CD4-positive, alpha-beta T cell (primary cell): ENCODE results near the gene TMEM187. TPM values are rescaled to one million over a fixed set of nuclear protein-coding genes. Genes with fewer than 3 reads are reported as not detected.

Experiments
- ATAC-seq: fragments of 200-7000 bp; cut with Tn5 transposase; one replicate; pipeline ENCODE4 v1.10.0; 2022; ENCODE audit warnings: mild to moderate bottlenecking; ENCODE audit not compliant: poor library complexity
- CTCF ChIA-PET: fragments of 350-600 bp; sonication (Branson Sonifier 250); formaldehyde crosslinking; loops from one replicate; lab custom pipeline; 2021; ENCODE audit warnings: antibody characterized with exemption, inconsistent platforms; lab: Charles Lee
- POLR2A ChIA-PET: fragments of 350-600 bp; sonication (Branson Sonifier 250); formaldehyde crosslinking; loops from one replicate; lab custom pipeline; 2021; ENCODE audit warnings: antibody characterized with exemption, inconsistent platforms; lab: Charles Lee
- DNase-seq, 14 experiments: peaks; one replicate each; pipeline ENCODE4 v3.0.0-alpha.2; 2013 to 2020; ENCODE audit warnings: mixed read lengths in 2 of 14
- H3K27ac ChIP-seq, 2 donors: one replicate each; pipeline versions ENCODE4 v1.5.1 to v1.7.0; 2013; ENCODE audit warnings: low read length in 2 of 2, low read depth in 1 of 2, mild to moderate bottlenecking in 1 of 2
- H3K27me3 ChIP-seq, 2 experiments: 1 replicate in 1 of 2; 2 replicates in 1 of 2; pipeline versions ENCODE4 v1.6.1 to v1.7.0; 2013; ENCODE audit warnings: low read length in 2 of 2, control low read depth in 1 of 2, mild to moderate bottlenecking in 1 of 2, moderate library complexity in 1 of 2; ENCODE audit not compliant: insufficient read depth in 2 of 2, control insufficient read depth in 1 of 2
- H3K36me3 ChIP-seq: one replicate; pipeline ENCODE4 v1.6.1; 2013; ENCODE audit warnings: low read length, control low read depth; ENCODE audit not compliant: insufficient read depth
- H3K4me1 ChIP-seq: one replicate; pipeline ENCODE4 v1.6.1; 2013; ENCODE audit warnings: low read length, control low read depth; ENCODE audit not compliant: insufficient read depth
- H3K4me3 ChIP-seq: one replicate; pipeline ENCODE4 v1.5.1; 2013; ENCODE audit warnings: mild to moderate bottlenecking, low read length, moderate library complexity
- H3K9me3 ChIP-seq, 2 experiments: 1 replicate in 1 of 2; 2 replicates in 1 of 2; pipeline versions ENCODE4 v1.6.1 to v1.7.0; 2013; ENCODE audit warnings: low read length in 2 of 2, mild to moderate bottlenecking in 2 of 2, control low read depth in 1 of 2, moderate library complexity in 1 of 2; ENCODE audit not compliant: control insufficient read depth in 1 of 2, insufficient read depth in 1 of 2
- H3K27ac Mint-ChIP-seq: one replicate; pipeline ENCODE4 v1.8.0; 2020; ENCODE audit warnings: mixed read lengths
- H3K27me3 Mint-ChIP-seq: one replicate; pipeline ENCODE4 v1.8.0; 2021; ENCODE audit warnings: mixed read lengths
- H3K36me3 Mint-ChIP-seq: one replicate; pipeline ENCODE4 v1.8.0; 2021; ENCODE audit warnings: low read depth, mixed read lengths
- H3K4me1 Mint-ChIP-seq: one replicate; pipeline ENCODE4 v1.8.0; 2021; ENCODE audit warnings: low read depth, mixed read lengths
- H3K4me3 Mint-ChIP-seq: one replicate; pipeline ENCODE4 v1.8.0; 2020; ENCODE audit warnings: mild to moderate bottlenecking, mixed read lengths
- H3K9me3 Mint-ChIP-seq: one replicate; pipeline ENCODE4 v1.8.0; 2020; ENCODE audit warnings: mixed read lengths
- intact Hi-C, 2 experiments: fragments of 100-400 bp; cut with DNase I in 1 of 2; cut with micrococcal nuclease in 1 of 2; formaldehyde crosslinking; loops; one replicate each; pipeline versions ENCODE4 v1.15.1 to v1.9.0; 2023 to 2025; cut with DNase I, micrococcal nuclease
- total RNA-seq, 174 experiments: library from RNA in 2 of 174; stranded (reverse) in 2 of 174; gene quantifications; one replicate each; pipeline ENCODE4 v1.2.3 and lab custom pipeline; 2021 to 2026
- TF ChIP-seq, protein P1 (sequence below): fragments of 200-600 bp; IDR thresholded peaks from one replicate; pipeline ENCODE4 v1.8.0; 2022; ENCODE audit warnings: antibody characterized with exemption, mild to moderate bottlenecking

The TMEM187 gene
- total RNA-seq, 2 experiments from 2014 or later = 1.4 to 2.0 TPM

DNA sequence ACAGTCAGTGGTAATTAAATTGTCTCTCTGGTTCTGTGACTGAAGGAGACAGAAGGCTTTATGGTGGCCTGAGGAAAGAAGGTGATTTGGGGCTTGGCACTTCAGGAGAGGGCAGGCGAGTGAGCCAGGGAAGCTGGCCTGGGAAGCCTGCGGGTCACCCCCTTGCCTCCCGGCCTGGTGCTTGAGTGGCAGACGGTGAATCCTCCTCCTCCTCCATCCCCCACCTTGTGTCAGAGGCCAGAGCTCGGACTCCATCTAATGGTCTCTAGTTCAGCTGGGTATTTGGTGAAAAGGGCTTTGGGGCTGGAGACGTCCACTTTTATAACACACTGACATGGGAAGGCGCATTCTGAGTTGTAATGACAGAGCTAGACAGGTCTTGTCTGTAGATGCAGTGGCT, 8.7 kb downstream of the TMEM187 start:
- H3K4me1 Mint-ChIP-seq = peaks cover 52% of the 10 kb centered on the region
- no peaks in the 10 kb centered on the region for H3K9me3 Mint-ChIP-seq
- Histone ChIP-seq H3K4me3 (peak overlapping the region; percentile 21), H3K36me3 (no peaks in the 10 kb centered on the region), H3K27me3 (no peaks in the 10 kb centered on the region), H3K4me1 (peaks cover 57% of the 10 kb centered on the region), H3K27ac (peak overlapping the region; percentile 64 to 66), H3K9me3 (no peaks in the 10 kb centered on the region)
- intact Hi-C loops = loop anchor here in 1 of 2 experiments (1.0 kb wide), 1 partner anchor 8 kb away; no protein-coding TSS in a partner anchor
- no peak for ATAC-seq
- DNase-seq = no peak
- TF ChIP-seq, protein P1, sequence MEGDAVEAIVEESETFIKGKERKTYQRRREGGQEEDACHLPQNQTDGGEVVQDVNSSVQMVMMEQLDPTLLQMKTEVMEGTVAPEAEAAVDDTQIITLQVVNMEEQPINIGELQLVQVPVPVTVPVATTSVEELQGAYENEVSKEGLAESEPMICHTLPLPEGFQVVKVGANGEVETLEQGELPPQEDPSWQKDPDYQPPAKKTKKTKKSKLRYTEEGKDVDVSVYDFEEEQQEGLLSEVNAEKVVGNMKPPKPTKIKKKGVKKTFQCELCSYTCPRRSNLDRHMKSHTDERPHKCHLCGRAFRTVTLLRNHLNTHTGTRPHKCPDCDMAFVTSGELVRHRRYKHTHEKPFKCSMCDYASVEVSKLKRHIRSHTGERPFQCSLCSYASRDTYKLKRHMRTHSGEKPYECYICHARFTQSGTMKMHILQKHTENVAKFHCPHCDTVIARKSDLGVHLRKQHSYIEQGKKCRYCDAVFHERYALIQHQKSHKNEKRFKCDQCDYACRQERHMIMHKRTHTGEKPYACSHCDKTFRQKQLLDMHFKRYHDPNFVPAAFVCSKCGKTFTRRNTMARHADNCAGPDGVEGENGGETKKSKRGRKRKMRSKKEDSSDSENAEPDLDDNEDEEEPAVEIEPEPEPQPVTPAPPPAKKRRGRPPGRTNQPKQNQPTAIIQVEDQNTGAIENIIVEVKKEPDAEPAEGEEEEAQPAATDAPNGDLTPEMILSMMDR = no peak
- H3K36me3 Mint-ChIP-seq = no peaks in the 10 kb centered on the region
- CTCF ChIA-PET = interaction anchor here (0.7 to 2.6 kb wide), 3 partner anchors 9 to 24 kb away, joined by 3 to 7 read pairs (median 3); no protein-coding TSS in a partner anchor
- H3K27me3 Mint-ChIP-seq = no peaks in the 10 kb centered on the region
- H3K4me3 Mint-ChIP-seq = peak overlapping the region; percentile 73
- peak overlapping the region; percentile 99 for H3K27ac Mint-ChIP-seq
- POLR2A ChIA-PET = interaction anchor here (0.5 to 2.6 kb wide), 13 partner anchors 8 to 448 kb away, joined by 3 to 54 read pairs (median 3); partner anchors contain the start of genes ARHGAP4, ATP6AP1, BCAP31 and HCFC1

DNA sequence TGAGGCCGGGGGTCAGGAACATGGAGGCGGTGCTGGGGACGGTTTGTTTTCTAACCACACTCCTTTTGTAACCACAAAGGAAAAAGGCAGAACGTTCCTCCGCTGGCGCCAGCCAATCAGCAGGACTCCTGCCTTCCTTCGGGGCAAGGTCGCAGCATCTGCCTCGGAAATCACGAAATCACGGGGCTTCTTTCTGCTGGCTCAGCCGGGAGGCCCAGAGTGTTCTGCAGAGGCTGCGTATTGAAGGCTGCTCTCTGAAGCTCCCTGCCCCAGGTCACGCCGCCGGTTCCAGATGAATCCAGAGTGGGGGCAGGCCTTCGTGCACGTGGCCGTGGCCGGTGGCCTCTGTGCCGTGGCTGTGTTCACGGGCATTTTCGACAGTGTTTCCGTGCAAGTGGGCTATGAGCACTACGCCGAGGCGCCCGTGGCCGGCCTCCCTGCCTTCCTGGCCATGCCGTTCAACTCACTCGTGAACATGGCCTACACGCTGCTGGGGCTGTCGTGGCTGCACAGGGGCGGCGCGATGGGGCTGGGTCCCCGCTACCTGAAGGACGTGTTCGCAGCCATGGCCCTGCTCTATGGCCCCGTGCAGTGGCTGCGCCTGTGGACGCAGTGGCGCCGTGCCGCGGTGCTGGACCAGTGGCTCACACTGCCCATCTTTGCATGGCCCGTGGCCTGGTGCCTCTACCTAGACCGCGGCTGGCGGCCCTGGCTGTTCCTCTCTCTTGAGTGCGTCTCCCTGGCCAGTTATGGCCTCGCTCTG, 9.4 kb downstream of the TMEM187 start:
- POLR2A ChIA-PET = interaction anchor here (0.5 to 2.6 kb wide), 10 partner anchors 8 to 447 kb away, joined by 3 to 54 read pairs (median 4); partner anchors contain the start of genes ATP6AP1, BCAP31, HCFC1 and IRAK1
- peaks cover 52% of the 10 kb centered on the region for H3K4me1 Mint-ChIP-seq

DNA sequence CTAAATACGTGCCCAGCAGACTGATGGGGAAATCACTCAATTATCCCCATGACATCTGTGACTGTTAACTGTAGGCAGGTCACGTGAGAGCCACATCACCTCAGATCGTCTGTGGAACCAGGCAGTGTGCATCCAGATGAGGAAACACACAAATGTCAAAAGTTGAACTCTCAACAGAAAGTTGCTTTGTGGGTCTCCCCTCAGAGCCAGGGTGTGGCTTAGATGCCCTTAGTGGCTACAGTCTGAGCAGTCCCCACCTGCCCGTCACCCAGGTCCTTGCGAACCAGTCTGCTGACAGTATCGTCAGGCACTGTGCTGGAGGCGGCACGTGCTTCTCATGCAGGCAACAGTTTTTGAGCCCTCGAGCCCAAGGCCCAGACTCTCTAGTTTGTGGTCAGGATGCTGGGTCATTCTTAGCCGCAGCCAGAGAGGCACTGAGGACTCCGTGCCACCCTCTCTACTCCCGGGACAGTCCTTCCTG, 10.8 kb downstream of the TMEM187 start:
- Histone ChIP-seq H3K36me3 (no peaks in the 10 kb centered on the region), H3K4me3 (no peak overlapping the region), H3K9me3 (no peaks in the 10 kb centered on the region), H3K4me1 (peaks cover 69% of the 10 kb centered on the region), H3K27ac (peak overlapping the region; percentile 35 to 79), H3K27me3 (no peaks in the 10 kb centered on the region)
- intact Hi-C loops = no loop called here
- Mint-ChIP-seq H3K27ac (peak overlapping the region; percentile 99), H3K36me3 (no peaks in the 10 kb centered on the region), H3K4me3 (peak overlapping the region; percentile 73), H3K9me3 (no peaks in the 10 kb centered on the region), H3K27me3 (no peaks in the 10 kb centered on the region), H3K4me1 (peaks cover 52% of the 10 kb centered on the region)
- DNase-seq (peak in 3 of 14 experiments; percentile 24 to 70 (median 62)), ATAC-seq (no peak)
- ChIA-PET POLR2A (interaction anchor here (0.8 to 4.1 kb wide), 2 partner anchors 11 to 58 kb away, joined by 3 to 26 read pairs; partner anchors contain the start of genes ARHGAP4, HCFC1 and TMEM187), CTCF (interaction anchor here (1.0 kb wide), 1 partner anchor 10 kb away, joined by 3 read pairs; no protein-coding TSS in a partner anchor)
- TF ChIP-seq, protein P1 = no peak

More for the DNA sequence above, 9.4 kb downstream of the TMEM187 start:
- H3K4me3 ChIP-seq = peak overlapping the region; percentile 21
- Mint-ChIP-seq H3K9me3 (no peaks in the 10 kb centered on the region), H3K36me3 (no peaks in the 10 kb centered on the region), H3K27me3 (no peaks in the 10 kb centered on the region), H3K4me3 (peak overlapping the region; percentile 73), H3K27ac (peak overlapping the region; percentile 99)
- H3K4me1 ChIP-seq = peaks cover 64% of the 10 kb centered on the region
- ATAC-seq = peak; percentile 45
- TF ChIP-seq, protein P1 = no peak
- no peaks in the 10 kb centered on the region for H3K36me3 ChIP-seq
- peak overlapping the region; percentile 64 to 66 for H3K27ac ChIP-seq
- intact Hi-C loops = loop anchor here in 1 of 2 experiments (1.0 kb wide), 1 partner anchor 9 kb away; no protein-coding TSS in a partner anchor
- H3K9me3 ChIP-seq = no peaks in the 10 kb centered on the region
- peak; percentile 35 to 86 (median 59) for DNase-seq
- no peaks in the 10 kb centered on the region for H3K27me3 ChIP-seq
- CTCF ChIA-PET = interaction anchor here (0.7 to 2.6 kb wide), 4 partner anchors 8 to 24 kb away, joined by 3 to 7 read pairs (median 3); no protein-coding TSS in a partner anchor
